NCI-H524 treated with DMSO at 0.1 percent for 48 hours (cell line): ENCODE results near the gene C11orf91.
"Not testable (repeated sequence)": the region's sequence is repeated elsewhere in the genome, so short reads cannot be mapped to it uniquely, and the experiment has no call there.

Experiments used
- DNase-seq: peaks from one replicate; lab custom pipeline; 2025; lab: John Stamatoyannopoulos, UW

C11orf91 gene

DNA sequence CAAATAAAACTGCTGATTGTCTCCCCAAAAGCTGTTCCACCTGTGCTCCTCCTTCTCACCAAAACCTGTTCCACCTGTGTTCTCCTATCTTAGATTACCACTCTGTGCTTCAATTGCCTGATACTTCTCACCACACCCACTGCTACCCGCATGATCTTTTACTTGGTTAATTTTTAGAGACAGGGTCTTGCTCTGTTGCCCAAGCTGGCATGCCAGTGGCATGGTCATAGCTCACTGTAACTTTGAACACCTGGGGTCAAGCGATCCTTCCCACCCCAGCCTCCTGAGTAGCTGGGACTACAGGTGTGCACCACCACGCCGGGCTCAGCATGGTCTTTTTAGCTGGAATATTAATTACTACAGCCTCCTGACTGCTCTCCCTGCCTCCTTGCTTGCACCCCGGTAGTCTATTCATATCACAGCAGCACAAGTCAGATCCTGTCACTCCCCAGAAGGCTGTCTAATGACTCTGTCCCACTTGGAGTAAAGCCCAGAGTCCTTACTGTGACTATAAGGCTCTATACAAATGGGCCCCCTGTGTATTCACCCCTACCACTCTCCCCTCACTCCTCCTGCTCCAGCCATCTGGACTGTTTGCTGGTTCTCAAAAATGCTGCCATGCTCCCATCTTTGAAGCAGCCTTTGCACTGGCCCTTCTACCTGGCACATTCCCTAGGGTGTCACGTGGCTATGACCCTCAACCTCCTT, 3.5 kb downstream of the C11orf91 start:
- DNase-seq: no peak

GRCh38 chr11:33696411-33696810, 4.2 kb downstream of the C11orf91 start:
- no peak for DNase-seq

GRCh38 chr11:33695051-33695566, 5.5 kb downstream of the C11orf91 start:
- DNase-seq: no peak

DNA sequence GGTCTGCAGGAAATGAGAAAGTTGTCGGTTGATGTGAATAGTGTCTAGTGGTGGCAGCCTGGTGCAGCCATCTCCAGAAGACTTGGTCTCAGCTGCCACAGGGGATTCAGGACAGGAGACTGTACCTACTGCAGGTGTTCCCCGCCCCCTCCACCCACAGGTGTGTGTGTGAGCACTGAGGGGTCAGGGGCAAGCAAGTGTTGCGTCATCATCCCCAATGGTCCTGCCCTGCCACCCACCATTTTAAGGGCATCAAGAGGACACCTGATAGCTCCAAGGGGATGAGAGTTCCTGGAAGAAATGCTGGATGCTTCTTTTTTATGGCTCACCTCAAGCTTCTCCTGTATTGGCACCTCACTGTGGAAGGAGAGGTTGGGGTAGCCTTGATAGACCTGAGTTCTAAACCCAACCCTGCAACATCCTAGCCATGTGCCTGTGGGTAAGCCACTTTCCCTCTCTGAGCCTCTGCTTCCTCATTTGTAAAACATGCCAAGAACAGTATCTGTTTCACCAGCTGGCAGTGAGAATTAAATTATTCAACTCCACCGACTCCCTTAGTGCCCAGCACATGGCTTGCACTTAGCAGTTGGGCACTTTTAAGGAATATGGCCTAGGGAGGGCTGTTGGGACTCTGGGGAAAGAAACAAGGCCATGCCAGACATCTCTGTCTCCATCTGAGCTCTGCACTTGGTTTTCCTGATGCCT, 6.1 kb downstream of the C11orf91 start:
- no peak for DNase-seq

GRCh38 chr11:33692541-33692940, 8.1 kb downstream of the C11orf91 start:
- no peak for DNase-seq

- DNase-seq: no peak
Measured at GRCh38 chr11:33692013-33692504, 8.6 kb downstream of the C11orf91 start.

- DNase-seq: no peak
Measured at GRCh38 chr11:33691066-33691864, 9.4 kb downstream of the C11orf91 start.

DNA sequence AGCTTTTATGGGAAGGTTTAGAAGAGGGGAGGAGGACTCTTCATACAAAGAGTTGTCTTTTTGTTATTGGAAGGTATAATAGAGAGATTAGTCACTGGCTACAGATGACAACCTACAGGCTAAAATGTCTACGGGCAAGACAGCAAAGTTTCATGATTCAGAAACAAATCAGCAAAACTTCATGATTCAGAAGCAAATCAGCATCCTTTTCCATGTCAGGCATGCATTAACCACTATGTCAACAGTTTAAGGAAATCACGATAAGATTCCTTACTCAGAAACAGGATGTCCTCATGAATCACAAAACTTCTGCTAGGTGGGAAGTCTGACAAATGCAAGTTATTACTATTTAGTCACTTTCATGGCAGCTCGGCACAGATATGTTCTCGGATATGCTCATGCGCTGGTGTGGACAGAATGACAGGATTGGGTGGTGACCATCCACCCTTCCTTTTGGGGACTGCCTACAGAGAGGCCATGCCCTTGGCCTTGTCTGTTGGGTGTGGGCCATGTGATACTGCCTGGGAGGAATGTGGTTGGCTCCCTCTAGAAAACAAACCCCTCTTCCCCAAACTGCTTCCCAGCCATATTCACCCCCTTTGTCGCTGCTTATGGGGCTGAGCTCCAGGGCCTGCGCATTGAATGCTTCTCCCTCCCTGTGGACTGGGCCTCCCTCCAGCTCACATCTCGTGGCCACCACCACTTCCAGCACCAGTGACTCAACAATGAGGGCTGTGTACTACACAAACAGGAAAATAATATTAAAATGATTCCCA, 10.1 kb downstream of the C11orf91 start:
- DNase-seq: no peak

DNA sequence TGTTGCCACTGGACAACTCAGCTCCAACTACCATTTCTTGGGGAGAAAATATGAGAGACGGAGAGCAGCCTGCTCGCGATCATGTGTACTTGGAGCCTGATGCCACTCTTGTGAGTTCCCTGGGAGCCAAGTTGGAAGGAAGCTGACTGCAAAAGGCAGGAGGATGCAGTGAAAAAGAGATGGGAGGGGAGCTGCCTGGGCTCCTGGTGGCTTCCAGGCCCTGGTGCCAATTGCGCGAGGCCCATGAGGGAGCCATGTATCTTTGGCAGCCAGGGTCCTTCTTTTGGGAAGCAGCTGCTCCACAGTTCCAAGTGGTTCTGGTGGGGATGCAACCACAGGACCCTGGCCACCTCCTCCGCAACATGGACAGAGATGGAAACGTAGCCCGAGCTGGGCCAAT, 11.1 kb downstream of the C11orf91 start:
- no peak for DNase-seq

DNA sequence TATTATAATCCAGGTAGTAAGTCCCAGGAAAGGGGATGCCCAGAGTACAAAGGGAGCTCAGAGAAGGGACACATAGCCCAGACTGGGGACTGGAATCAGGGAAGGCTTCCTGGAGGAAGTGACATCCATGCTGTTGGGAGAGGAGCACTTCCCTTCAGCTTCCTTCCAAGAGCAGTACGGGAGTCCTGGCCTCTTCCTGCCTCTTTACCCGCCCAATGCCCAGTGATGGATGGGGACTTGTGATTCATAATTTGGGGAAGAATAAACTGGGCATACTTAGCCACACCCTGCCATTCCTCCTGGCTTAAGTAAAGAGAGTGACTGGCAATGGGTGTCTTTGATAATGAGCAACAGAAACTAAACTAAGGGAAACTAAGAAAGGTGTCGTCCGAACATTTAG, 11.5 kb downstream of the C11orf91 start:
- DNase-seq: no peak

- no peak for DNase-seq
Measured at GRCh38 chr11:33687733-33688479, 12.7 kb downstream of the C11orf91 start.

GRCh38 chr11:33685082-33685481, 15.5 kb downstream of the C11orf91 start:
- no peak for DNase-seq

- DNase-seq: no peak
Measured at GRCh38 chr11:33684003-33684706, 16.5 kb downstream of the C11orf91 start.

GRCh38 chr11:33682446-33682845, 18.2 kb downstream of the C11orf91 start:
- DNase-seq: no peak

DNA sequence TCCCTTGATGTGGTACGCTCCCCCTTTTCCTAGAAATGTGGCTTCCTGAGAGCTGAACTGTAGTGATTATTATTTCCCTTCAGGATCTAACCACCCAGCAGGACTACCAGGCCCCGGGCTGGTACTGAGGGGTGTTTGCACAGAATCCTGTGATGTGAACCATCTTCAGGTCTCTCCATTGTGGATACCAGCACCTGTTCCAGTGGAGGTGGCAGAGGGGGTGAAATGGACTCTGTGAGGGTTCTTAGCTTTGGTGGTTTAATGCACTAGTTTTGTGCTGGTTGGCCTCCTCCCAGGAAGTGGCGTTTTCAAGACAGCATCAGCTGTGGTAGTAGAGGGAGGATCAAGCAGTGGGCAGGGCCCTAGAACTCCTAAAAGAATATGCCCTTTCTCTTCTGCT, 18.6 kb downstream of the C11orf91 start:
- DNase-seq: no peak

DNA sequence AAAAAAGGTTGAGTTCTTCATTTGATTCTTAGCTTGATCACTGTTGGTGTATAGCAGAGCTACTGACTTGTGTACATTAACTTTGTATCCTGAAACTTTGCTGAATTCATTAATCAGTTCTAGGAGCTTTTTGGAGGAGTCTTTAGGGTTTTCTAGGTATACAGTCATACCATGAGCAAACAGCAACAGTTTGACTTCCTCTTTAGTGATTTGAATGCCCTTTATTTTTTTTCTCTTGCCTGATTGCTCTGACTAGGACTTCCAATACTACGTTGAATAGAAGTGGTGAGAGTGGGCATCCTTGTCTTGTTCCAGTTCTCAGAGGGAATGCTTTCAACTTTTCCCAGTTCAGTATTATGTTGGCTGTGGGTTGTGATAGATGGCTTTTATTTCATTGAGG, 22.0 kb downstream of the C11orf91 start:
- DNase-seq: not testable (repeated sequence)

GRCh38 chr11:33674035-33674814, 26.4 kb downstream of the C11orf91 start:
- DNase-seq: no peak

- DNase-seq: no peak
Measured at GRCh38 chr11:33672273-33672672, 28.4 kb downstream of the C11orf91 start.

- no peak for DNase-seq
Measured at GRCh38 chr11:33670250-33671011, 30.2 kb downstream of the C11orf91 start.
